NCI-H1694 (cell line): ENCODE measurements around the gene LRRC4C.

Source experiments
- DNase-seq: peaks from one replicate; lab custom pipeline; 2025; lab: John Stamatoyannopoulos, UW

LRRC4C gene

GRCh38 chr11:41459465-41460401 is at the start of gene LRRC4C:
Gene LRRC4C (minus strand): TSS chr11:41459652.
- no peak for DNase-seq

DNA sequence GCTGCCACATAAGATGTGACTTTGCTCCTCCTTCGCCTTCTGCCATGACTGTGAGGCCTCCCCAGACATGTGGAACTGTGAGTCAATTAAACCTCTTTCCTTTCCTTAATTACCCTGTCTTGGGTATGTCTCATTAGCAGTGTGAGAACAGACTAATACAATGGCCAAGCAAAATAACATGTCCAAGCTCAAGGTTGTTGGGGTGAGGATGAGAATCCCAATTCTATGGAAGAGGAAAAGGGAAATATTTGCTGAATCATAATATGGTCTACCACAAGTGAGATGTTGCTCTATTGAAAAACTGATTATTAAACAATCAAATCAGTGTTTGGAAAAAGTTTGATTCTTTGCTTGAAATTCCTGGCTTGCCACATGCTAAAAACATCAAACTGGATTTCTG is 48.7 kb upstream of the LRRC4C start:
- DNase-seq, result no peak

DNA sequence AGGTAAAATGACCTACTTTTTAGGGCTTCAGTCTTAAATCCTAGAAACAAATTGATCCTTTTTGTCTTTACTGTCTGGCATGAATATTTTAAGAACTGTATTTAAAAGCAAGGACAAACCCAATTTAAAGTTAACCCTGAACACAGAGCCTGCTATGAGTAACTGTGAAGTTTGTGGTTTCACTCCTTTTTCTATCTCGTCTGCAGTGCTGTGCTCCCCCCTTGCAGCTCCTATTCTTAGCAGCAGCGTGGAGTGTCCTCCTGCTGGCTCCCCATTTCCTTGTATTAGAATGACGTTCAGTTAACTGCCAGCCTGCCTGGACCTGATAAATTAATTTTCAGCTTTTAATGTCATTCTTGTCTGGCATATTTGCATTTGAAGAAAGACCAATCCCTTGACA is 40.0 kb upstream of the LRRC4C start:
- DNase-seq, result no peak

- no peak for DNase-seq
Measured at GRCh38 chr11:41498726-41499125, 39.3 kb upstream of the LRRC4C start.

GRCh38 chr11:41497974-41498373 is 38.5 kb upstream of the LRRC4C start:
- no peak for DNase-seq

GRCh38 chr11:41494716-41495115 is 35.3 kb upstream of the LRRC4C start:
- DNase-seq, result no peak

- DNase-seq, result no peak
Measured at GRCh38 chr11:41486424-41486823, 27.0 kb upstream of the LRRC4C start.

DNA sequence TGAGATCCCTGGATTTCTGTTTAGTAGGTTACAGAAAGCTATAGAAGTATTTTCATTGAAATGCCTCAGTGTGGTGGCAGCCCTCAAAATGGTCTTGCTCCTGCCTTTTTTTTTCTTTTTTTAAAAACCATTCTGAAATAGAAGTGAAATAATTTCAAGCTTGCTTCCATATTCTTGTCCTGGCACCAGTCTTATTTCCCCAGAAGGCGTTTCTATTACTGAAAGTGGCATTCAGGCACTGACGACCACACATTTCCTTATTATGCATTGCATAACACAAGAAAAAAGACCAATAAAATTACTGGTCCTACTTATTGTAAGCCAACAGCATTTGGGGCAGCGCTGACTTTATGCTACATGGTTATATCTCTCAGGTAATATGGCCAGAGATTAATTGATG is 24.5 kb upstream of the LRRC4C start:
- no peak for DNase-seq

DNA sequence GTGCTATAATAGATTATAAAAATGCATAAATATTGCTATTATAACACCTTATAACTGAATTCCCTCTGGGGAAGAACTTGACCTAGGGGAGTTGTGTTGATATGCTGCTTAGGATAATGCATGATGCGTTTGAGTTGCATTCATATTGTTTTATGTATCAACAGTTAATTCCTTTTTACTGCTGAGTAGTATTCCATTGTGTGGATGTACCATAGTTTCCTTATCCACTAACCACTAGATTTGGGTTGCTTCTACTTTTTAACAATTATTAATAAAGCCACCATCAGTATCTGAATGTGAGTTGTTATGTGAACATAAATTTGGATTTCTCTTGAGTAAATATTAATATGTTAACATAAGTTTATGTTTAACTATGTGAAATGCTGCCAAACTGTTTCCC is 19.7 kb upstream of the LRRC4C start:
- no peak for DNase-seq

- DNase-seq, result peak; percentile 0
Measured at GRCh38 chr11:41461057-41461681, 1.7 kb upstream of the LRRC4C start.

DNA sequence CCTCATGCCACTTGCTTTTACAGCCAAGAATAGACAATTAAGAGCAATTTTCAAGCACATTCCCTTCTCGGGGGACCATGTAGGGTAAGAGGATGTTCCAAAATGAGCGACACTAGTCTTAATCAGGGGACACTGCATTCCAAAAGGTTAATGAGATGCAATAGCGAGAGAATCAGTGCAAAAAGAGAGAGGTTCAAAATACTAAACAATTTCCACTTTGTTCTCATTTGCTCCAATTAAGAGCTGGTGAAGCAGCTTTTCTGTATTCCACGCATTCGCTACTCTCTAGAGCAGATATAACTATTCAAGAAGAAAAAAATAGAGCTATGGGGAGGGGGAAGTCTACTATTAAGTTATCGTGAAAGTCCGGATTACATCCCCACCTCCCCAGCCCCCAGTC is 811 bp downstream of the LRRC4C start:
- no peak for DNase-seq

GRCh38 chr11:41458154-41458553 is 1.3 kb downstream of the LRRC4C start:
- no peak for DNase-seq

- DNase-seq, result no peak
Measured at GRCh38 chr11:41457216-41458014, 2.0 kb downstream of the LRRC4C start.

- no peak for DNase-seq
Measured at GRCh38 chr11:41456269-41456668, 3.2 kb downstream of the LRRC4C start.

- DNase-seq, result no peak
Measured at GRCh38 chr11:41451011-41451410, 8.4 kb downstream of the LRRC4C start.

DNA sequence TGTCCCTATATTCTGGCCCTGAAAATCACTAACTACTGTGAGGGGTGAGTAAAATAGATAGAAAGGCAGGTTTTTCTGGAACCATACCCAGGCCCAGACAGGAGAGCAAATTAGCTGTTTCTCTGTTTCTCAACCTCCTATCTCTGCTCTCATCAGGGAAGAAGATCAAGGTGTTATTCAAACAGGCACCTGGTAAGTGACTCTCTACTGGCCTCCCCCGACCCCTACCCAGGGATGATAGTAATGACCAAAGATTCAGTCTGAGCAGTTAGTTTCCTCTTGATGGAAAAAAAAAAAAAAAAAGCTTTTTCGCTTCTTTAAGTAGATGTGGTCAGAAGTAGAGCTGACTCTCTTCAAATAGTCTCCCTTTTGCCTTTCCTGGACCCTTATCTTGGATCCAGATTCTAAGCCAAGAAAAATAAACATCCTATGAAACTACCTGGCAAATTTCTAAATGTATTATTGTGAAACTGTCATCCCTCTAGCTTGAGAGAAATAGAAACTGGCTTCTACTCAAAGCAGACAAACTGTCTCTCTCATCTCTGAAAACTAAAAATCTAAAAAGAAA is 9.9 kb downstream of the LRRC4C start:
- DNase-seq, result no peak

DNA sequence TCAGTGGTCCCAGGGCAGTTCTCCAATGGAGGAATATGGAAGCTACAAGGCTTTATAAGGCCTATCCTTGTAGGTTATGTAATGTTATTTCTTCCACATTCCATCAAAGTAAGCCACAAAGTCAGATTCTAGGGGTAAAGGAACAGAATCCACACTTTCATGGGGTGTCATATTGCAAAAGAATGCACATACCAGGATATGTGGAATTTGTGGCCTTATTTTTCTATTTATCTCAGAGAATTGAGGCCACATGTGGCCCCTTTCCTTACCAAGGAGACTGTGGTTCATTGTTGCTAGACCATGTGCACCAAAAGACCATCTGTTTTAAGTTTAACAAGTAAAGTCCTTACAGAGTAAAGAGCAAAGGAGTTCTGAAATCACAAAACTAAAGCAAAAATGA is 12.9 kb downstream of the LRRC4C start:
- DNase-seq, result no peak

GRCh38 chr11:41446107-41446506 is 13.3 kb downstream of the LRRC4C start:
- DNase-seq, result no peak

DNA sequence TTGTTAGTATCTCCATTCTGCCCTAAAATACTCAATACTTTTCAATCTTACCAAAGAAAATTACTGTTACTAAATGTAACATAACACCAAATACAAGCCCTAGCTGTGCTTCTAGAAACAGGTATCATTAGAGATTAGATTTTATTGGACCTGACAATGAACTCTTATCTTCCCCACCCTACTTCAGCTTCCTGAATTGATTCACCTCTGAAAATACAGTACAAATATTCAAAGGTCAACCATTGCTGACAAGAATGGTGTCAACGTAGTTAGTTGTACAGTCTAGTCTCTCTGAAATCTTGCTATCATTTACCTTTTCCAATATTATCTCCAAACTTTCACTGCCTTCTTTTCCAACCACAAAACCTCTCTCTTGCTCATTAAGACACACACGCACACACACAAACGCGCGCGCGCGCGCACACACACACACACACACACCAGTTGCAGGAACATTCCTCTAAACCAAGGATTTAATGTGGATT is 22.4 kb downstream of the LRRC4C start:
- no peak for DNase-seq

- no peak for DNase-seq
Measured at GRCh38 chr11:41435531-41435930, 23.9 kb downstream of the LRRC4C start.

DNA sequence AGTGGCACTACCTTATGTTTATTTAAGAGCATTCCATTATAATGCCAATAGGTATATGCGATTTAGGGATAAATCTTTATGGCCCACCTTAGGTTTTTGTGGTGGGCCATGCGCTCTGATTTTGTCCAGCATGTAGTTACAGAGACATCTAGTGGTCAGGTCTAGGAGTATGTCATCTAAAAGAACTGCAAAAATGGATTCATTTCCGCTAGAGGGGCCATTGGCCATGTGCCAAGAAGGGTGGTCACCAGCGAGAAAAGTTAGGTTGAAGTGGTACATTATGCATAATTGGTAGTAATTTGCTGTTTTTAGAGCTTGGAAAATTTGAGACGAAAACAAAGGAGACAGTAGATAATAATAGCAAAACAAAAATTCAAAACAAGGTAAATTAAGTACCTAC is 27.7 kb downstream of the LRRC4C start:
- no peak for DNase-seq

- DNase-seq, result no peak
Measured at GRCh38 chr11:41419901-41420300, 39.6 kb downstream of the LRRC4C start.
